SK-N-SH (cell line): ENCODE data around the gene ALDOB. TPM values are rescaled to one million over a fixed set of nuclear protein-coding genes. Genes with fewer than 3 reads are reported as not detected.
A peak's percentile ranks its signal among the peaks of the same experiment; 100 is the strongest.

ENCODE experiments used
- CTCF ChIA-PET: fragments of 300-600, 350-600 bp; formaldehyde crosslinking; extraction: SDS; loops from one replicate; lab custom pipeline; 2021; lab: Yijun Ruan, JAX
- POLR2A ChIA-PET: fragments of 350-600 bp; sonication (Branson Sonifier 250); formaldehyde crosslinking; extraction: SDS; loops from one replicate; lab custom pipeline; 2020; ENCODE audit warnings: antibody characterized with exemption, inconsistent platforms; lab: Yijun Ruan, JAX
- DNase-seq: peaks from one replicate; pipeline ENCODE4 v3.0.0; 2012
- H2AFZ ChIP-seq: fragments of 200-600 bp; sonication (generic); 2 replicates; pipeline ENCODE4 v1.8.1; 2016; ENCODE audit warnings: antibody characterized with exemption, mild to moderate bottlenecking, low read depth
- H3F3A ChIP-seq: fragments of 200-600 bp; sonication (generic); replicated peaks from 2 replicates; pipeline ENCODE3; 2016; ENCODE audit warnings: antibody characterized with exemption, mild to moderate bottlenecking; ENCODE audit not compliant: insufficient read depth
- H3K27ac ChIP-seq, 2 experiments: fragments of 200-500 bp in 1 of 2; fragments of 200-600 bp in 1 of 2; sonication (Bioruptor generic) in 1 of 2; sonication (generic), shearing (Covaris generic) in 1 of 2; 2 replicates each; pipeline versions ENCODE4 v1.5.1 to v1.6.1; 2014 to 2016; ENCODE audit warnings: low read depth in 2 of 2, inconsistent platforms in 1 of 2, low read length in 1 of 2, mild to moderate bottlenecking in 1 of 2, mixed read lengths in 1 of 2
- H3K27me3 ChIP-seq: fragments of 200-600 bp; sonication (generic), shearing (Covaris generic); 2 replicates; pipeline ENCODE4 v1.6.1; 2016; ENCODE audit warnings: mixed run types; ENCODE audit not compliant: insufficient read depth
- H3K36me3 ChIP-seq, 2 experiments: fragments of 200-500 bp in 1 of 2; fragments of 200-600 bp in 1 of 2; sonication (Bioruptor generic) in 1 of 2; sonication (generic) in 1 of 2; replicated peaks in 1 of 2; 2 replicates each; pipeline versions ENCODE3 to v1.5.1; 2014 to 2016; ENCODE audit warnings: low read length in 1 of 2, mild to moderate bottlenecking in 1 of 2; ENCODE audit not compliant: insufficient read depth in 2 of 2, control insufficient read depth in 1 of 2
- H3K4me1 ChIP-seq, 2 experiments: fragments of 200-500 bp in 1 of 2; fragments of 200-600 bp in 1 of 2; sonication (Bioruptor generic) in 1 of 2; sonication (generic), shearing (Covaris generic) in 1 of 2; 2 replicates each; pipeline versions ENCODE4 v1.5.1 to v1.6.1; 2014 to 2016; ENCODE audit warnings: low read depth in 1 of 2, low read length in 1 of 2, mixed run types in 1 of 2; ENCODE audit not compliant: insufficient read depth in 2 of 2, control insufficient read depth in 1 of 2
- H3K4me2 ChIP-seq: fragments of 200-600 bp; sonication (generic), shearing (Covaris generic); 2 replicates; pipeline ENCODE4 v1.6.1; 2017; ENCODE audit warnings: mixed run types
- H3K4me3 ChIP-seq, 2 experiments: fragments of 200-500 bp in 1 of 2; fragments of 200-600 bp in 1 of 2; sonication (Bioruptor generic) in 1 of 2; sonication (generic), shearing (Covaris generic) in 1 of 2; 2 replicates each; pipeline versions ENCODE4 v1.5.1 to v1.8.1; 2014 to 2016; ENCODE audit warnings: low read depth in 2 of 2, inconsistent platforms in 1 of 2, low read length in 1 of 2, mild to moderate bottlenecking in 1 of 2, mixed read lengths in 1 of 2, moderate library complexity in 1 of 2
- H3K79me2 ChIP-seq: fragments of 200-600 bp; sonication (generic); 2 replicates; pipeline ENCODE4 v1.8.1; 2017; ENCODE audit warnings: mild to moderate bottlenecking; ENCODE audit not compliant: insufficient read depth
- H3K9ac ChIP-seq: fragments of 200-600 bp; sonication (generic); 2 replicates; pipeline ENCODE4 v1.6.1; 2017; ENCODE audit warnings: mixed run types
- H3K9me2 ChIP-seq: fragments of 200-600 bp; sonication (generic); 2 replicates; pipeline ENCODE4 v1.6.1; 2017; ENCODE audit warnings: mixed run types
- H3K9me3 ChIP-seq: fragments of 200-600 bp; sonication (generic); 2 replicates; pipeline ENCODE4 v1.6.1; 2017; ENCODE audit warnings: mixed run types, mild to moderate bottlenecking, moderate library complexity
- H4K20me1 ChIP-seq: fragments of 200-600 bp; sonication (generic); 2 replicates; pipeline ENCODE4 v1.6.1; 2017; ENCODE audit warnings: mild to moderate bottlenecking, mixed run types; ENCODE audit not compliant: insufficient read depth
- CHD2 ChIP-seq: fragments of 150-350 bp; IDR thresholded peaks from 2 replicates; pipeline ENCODE4 v1.6.1; 2018; ENCODE audit warnings: low read length; ENCODE audit not compliant: partially characterized antibody
- ELF1 ChIP-seq: IDR thresholded peaks from 2 replicates; pipeline ENCODE4 v1.4.0; 2012
- EP300 ChIP-seq, 2 experiments: IDR thresholded peaks; 2 replicates each; pipeline versions ENCODE4 v1.4.0 to v1.6.1; 2012; ENCODE audit warnings: borderline replicate concordance in 1 of 2, low read depth in 1 of 2, low read length in 1 of 2
- FOXJ3 ChIP-seq: sonication (generic); formaldehyde crosslinking; IDR thresholded peaks from 2 replicates; pipeline ENCODE4 v1.5.1; 2020; ENCODE audit warnings: mild to moderate bottlenecking, missing genetic modification reagents
- GABPA ChIP-seq: IDR thresholded peaks from 2 replicates; pipeline ENCODE4 v1.4.0; 2012; ENCODE audit warnings: low read depth, mild to moderate bottlenecking
- GATA2 ChIP-seq: sonication (generic); formaldehyde crosslinking; IDR thresholded peaks from 2 replicates; pipeline ENCODE4 v1.5.0; 2020; ENCODE audit warnings: mild to moderate bottlenecking, missing genetic modification reagents
- IRF3 ChIP-seq: fragments of 150-350 bp; IDR thresholded peaks from 2 replicates; pipeline ENCODE4 v1.6.1; 2016; ENCODE audit warnings: mild to moderate bottlenecking, low read depth, low read length
- MAX ChIP-seq: IDR thresholded peaks from 2 replicates; pipeline ENCODE4 v1.4.0; 2012; ENCODE audit warnings: low read depth
- MEF2A ChIP-seq: IDR thresholded peaks from 2 replicates; pipeline ENCODE4 v1.4.0; 2012; ENCODE audit warnings: low read depth, borderline replicate concordance
- MXI1 ChIP-seq: IDR thresholded peaks from 2 replicates; pipeline ENCODE4 v1.6.1; 2012; ENCODE audit warnings: mild to moderate bottlenecking, low read depth, low read length, improper control_type of control experiment
- NFIC ChIP-seq: IDR thresholded peaks from 2 replicates; pipeline ENCODE4 v1.4.0; 2012; ENCODE audit warnings: borderline replicate concordance
- NRF1 ChIP-seq: IDR thresholded peaks from 2 replicates; pipeline ENCODE4 v1.6.1; 2012; ENCODE audit warnings: low read depth, mild to moderate bottlenecking, low read length
- RCOR1 ChIP-seq: fragments of 150-350 bp; IDR thresholded peaks from 2 replicates; pipeline ENCODE4 v1.6.1; 2017; ENCODE audit warnings: antibody characterized with exemption, low read length
- RFX5 ChIP-seq: IDR thresholded peaks from 2 replicates; pipeline ENCODE4 v1.6.1; 2012; ENCODE audit warnings: mild to moderate bottlenecking, improper control_type of control experiment, low read length
- TAF1 ChIP-seq: IDR thresholded peaks from 2 replicates; pipeline ENCODE4 v1.6.1; 2012; ENCODE audit warnings: low read depth, mild to moderate bottlenecking, low read length, moderate library complexity, borderline replicate concordance
- TCF12 ChIP-seq: IDR thresholded peaks from 2 replicates; pipeline ENCODE4 v1.4.0; 2012
- TEAD4 ChIP-seq: IDR thresholded peaks from 2 replicates; pipeline ENCODE4 v1.4.0; 2012; ENCODE audit warnings: mild to moderate bottlenecking, borderline replicate concordance; ENCODE audit not compliant: insufficient read depth
- YY1 ChIP-seq: IDR thresholded peaks from 2 replicates; pipeline ENCODE4 v1.4.0; 2012; ENCODE audit warnings: low read depth, mild to moderate bottlenecking
- ZBTB33 ChIP-seq: IDR thresholded peaks from 2 replicates; pipeline ENCODE4 v1.4.0; 2012; ENCODE audit warnings: low read depth, borderline replicate concordance
- WGBS: methylation state at CpG from one replicate; pipeline ENCODE4 v1.1.6; 2017; ENCODE audit warnings: low lambda C conversion rate; 5-methylcytosine and 5-hydroxymethylcytosine counted together
- polyA plus RNA-seq, 3 experiments: library from polyadenylated mRNA; depleted of rRNA; stranded (reverse); fragments of >200 nt; gene quantifications; 2 replicates each; pipeline ENCODE4 v1.2.3, GENCODE V29; 2012
- TF ChIP-seq, protein P1 (sequence below): IDR thresholded peaks from 2 replicates; pipeline ENCODE4; 2012
- TF ChIP-seq, protein P2 (sequence below): fragments of 150-350 bp; IDR thresholded peaks from 2 replicates; pipeline ENCODE4 v1.6.1; 2017; ENCODE audit warnings: antibody characterized with exemption, low read length, low read depth, borderline replicate concordance

The ALDOB gene
- polyA plus RNA-seq, 1 of the 3 experiments (the other 2 are of a cell fraction), result not detected

DNA sequence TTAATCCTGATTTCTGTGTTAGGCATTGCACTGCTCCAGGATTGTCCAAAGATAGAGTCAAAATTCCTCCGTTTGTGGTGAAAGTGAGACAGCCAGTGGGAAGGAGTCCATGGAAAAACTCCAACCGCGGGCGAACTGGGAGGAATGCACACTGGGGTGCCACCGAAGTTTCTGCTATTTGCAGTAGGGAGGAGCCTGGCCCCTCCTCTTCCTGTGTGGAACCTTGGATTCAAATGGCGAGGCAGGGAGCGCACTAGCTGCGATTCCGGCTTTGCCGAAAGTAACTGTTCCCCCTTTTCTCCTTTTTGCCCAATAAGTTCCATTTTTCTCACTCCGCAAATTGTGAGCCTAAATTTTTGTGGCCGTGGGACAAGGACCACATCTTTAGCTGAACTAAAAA is 60.0 kb downstream of the ALDOB start:
- TF ChIP-seq MEF2A (no peak), IRF3 (no peak), GABPA (no peak), YY1 (no peak), NFIC (no peak), RFX5 (no peak), NRF1 (no peak), MAX (no peak)
- TF ChIP-seq, protein P1, sequence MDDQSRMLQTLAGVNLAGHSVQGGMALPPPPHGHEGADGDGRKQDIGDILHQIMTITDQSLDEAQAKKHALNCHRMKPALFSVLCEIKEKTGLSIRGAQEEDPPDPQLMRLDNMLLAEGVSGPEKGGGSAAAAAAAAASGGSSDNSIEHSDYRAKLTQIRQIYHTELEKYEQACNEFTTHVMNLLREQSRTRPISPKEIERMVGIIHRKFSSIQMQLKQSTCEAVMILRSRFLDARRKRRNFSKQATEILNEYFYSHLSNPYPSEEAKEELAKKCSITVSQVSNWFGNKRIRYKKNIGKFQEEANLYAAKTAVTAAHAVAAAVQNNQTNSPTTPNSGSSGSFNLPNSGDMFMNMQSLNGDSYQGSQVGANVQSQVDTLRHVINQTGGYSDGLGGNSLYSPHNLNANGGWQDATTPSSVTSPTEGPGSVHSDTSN, result no peak
- TF ChIP-seq, protein P2, sequence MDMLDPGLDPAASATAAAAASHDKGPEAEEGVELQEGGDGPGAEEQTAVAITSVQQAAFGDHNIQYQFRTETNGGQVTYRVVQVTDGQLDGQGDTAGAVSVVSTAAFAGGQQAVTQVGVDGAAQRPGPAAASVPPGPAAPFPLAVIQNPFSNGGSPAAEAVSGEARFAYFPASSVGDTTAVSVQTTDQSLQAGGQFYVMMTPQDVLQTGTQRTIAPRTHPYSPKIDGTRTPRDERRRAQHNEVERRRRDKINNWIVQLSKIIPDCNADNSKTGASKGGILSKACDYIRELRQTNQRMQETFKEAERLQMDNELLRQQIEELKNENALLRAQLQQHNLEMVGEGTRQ, result no peak
- no peak overlapping the region for H3K4me3 ChIP-seq
- CTCF ChIA-PET, result interaction anchor here (1.0 kb wide), 1 partner anchor 74 kb away, joined by 3 read pairs; no protein-coding TSS in a partner anchor
- peak overlapping the region; percentile 31; the same call in 1 of the 2 replicates for H3K4me2 ChIP-seq
- 94% methylated on average over 12 of the region's 12 CpGs for WGBS
- H3K9me2 ChIP-seq, result no peaks in the 10 kb centered on the region
- H2AFZ ChIP-seq, result peak overlapping the region; percentile 32; the same call in 1 of the 2 replicates
- peaks cover 7% of the 10 kb centered on the region; the same call in 1 of the 2 replicates for H3K9me3 ChIP-seq
- POLR2A ChIA-PET, result no interaction called here
- H3K9ac ChIP-seq, result peak overlapping the region; percentile 14; the same call in 1 of the 2 replicates
- H3K36me3 ChIP-seq, result no peaks in the 10 kb centered on the region
- peak overlapping the region in 1 of 2 experiments; percentile 84; a peak in 2 of 4 replicates for H3K27ac ChIP-seq
- no peak for DNase-seq
- H4K20me1 ChIP-seq, result no peaks in the 10 kb centered on the region
- H3K79me2 ChIP-seq, result no peaks in the 10 kb centered on the region
- peaks cover 0 to 14% of the 10 kb centered on the region in 2 experiments; a peak in 2 of 4 replicates for H3K4me1 ChIP-seq
- peaks cover 23% of the 10 kb centered on the region for H3F3A ChIP-seq
- no peaks in the 10 kb centered on the region for H3K27me3 ChIP-seq

GRCh38 chr9:101372327-101373118 is 63.1 kb downstream of the ALDOB start:
- H3K9me3 ChIP-seq, result no peaks in the 10 kb centered on the region
- H3F3A ChIP-seq, result peaks cover 23% of the 10 kb centered on the region
- 45% methylated on average over 2 of the region's 2 CpGs for WGBS
- H3K9ac ChIP-seq, result no peak overlapping the region
- H3K79me2 ChIP-seq, result no peaks in the 10 kb centered on the region
- H3K9me2 ChIP-seq, result no peaks in the 10 kb centered on the region
- no peaks in the 10 kb centered on the region for H3K27me3 ChIP-seq
- no peak for DNase-seq
- H3K36me3 ChIP-seq, result no peaks in the 10 kb centered on the region
- H4K20me1 ChIP-seq, result no peaks in the 10 kb centered on the region
- H2AFZ ChIP-seq, result no peak overlapping the region
- peaks cover 0 to 14% of the 10 kb centered on the region in 2 experiments; a peak in 2 of 4 replicates for H3K4me1 ChIP-seq
- CTCF ChIA-PET, result interaction anchor here (1.4 to 2.1 kb wide), 2 partner anchors 15 to 16 kb away, joined by 3 to 19 read pairs; no protein-coding TSS in a partner anchor
- H3K4me2 ChIP-seq, result no peak overlapping the region
- H3K4me3 ChIP-seq, result no peak overlapping the region
- POLR2A ChIA-PET, result no interaction called here
- no peak overlapping the region for H3K27ac ChIP-seq
- TF ChIP-seq NFIC (no peak), RFX5 (no peak), GATA2 (CRISPR knock-in tag) (no peak), TAF1 (no peak), TEAD4 (no peak), ELF1 (no peak), FOXJ3 (CRISPR knock-in tag) (no peak), CHD2 (no peak), RCOR1 (no peak), ZBTB33 (no peak), EP300 (IDR thresholded peaks at IDR 0.05; ENCODE audit: borderline replicate concordance in 1 of 2, low read depth in 1 of 2, low read length in 1 of 2) (no peak), YY1 (no peak), TCF12 (no peak), MXI1 (no peak)
